ENCODE measurements around the gene AKAP14. TPM values are rescaled to one million over a fixed set of nuclear protein-coding genes. Genes with fewer than 3 reads are reported as not detected.

Gene AKAP14
- not detected in 2 replicates for total RNA-seq

GRCh38 chrX:119895843-119896326 is at the start of gene AKAP14:
AKAP14 (plus strand) TSS chrX:119895893; CDS start chrX:119903224, 7,331 bp downstream.

GRCh38 chrX:119852382-119853353 is 43.0 kb upstream of the AKAP14 start, which contains the start of gene UPF3B:
UPF3B (minus strand) TSS chrX:119852963; CDS start chrX:119852928, 35 bp downstream.

GRCh38 chrX:119871599-119872395 is 23.9 kb upstream of the AKAP14 start, which contains the start of the genes NDUFA1 and RNF113A:
NDUFA1 (plus strand) TSS chrX:119871832; CDS start chrX:119871912, 80 bp downstream.
RNF113A (minus strand) TSS chrX:119871733; CDS start chrX:119871613, 120 bp downstream.

GRCh38 chrX:119943185-119943988 is 47.7 kb downstream of the AKAP14 start, which contains the start of gene NKAP:
NKAP (minus strand) TSS chrX:119943751; CDS start chrX:119943605, 146 bp downstream.

Other genes starting within 250 kb of the AKAP14 start
- 12.0 and 20.1 TPM in 2 replicates for gene SEPTIN6, start 202.7 kb upstream of the AKAP14 start, total RNA-seq
- 0.10 and 0.13 TPM in 2 replicates for gene SOWAHD, start 137.3 kb upstream of the AKAP14 start, total RNA-seq
- gene RPL39, start 104.3 kb upstream of the AKAP14 start, total RNA-seq = 825 and 1,430 TPM in 2 replicates
- gene UPF3B, start 42.9 kb upstream of the AKAP14 start, total RNA-seq = 1.0 and 1.5 TPM in 2 replicates
- gene RNF113A, start 24.2 kb upstream of the AKAP14 start, total RNA-seq = 11.6 and 12.3 TPM in 2 replicates
- 45.5 and 52.9 TPM in 2 replicates for gene NDUFA1, start 24.1 kb upstream of the AKAP14 start, total RNA-seq
- gene NKAP, start 47.9 kb downstream of the AKAP14 start, total RNA-seq = 4.2 and 4.4 TPM in 2 replicates
- gene RHOXF2B, start 181.8 kb downstream of the AKAP14 start, total RNA-seq = not detected in 2 replicates
- not detected in 2 replicates for gene RHOXF1, start 220.0 kb downstream of the AKAP14 start, total RNA-seq